Activated naive CD8-positive, alpha-beta T cell treated with anti-CD3 and anti-CD28 coated beads for 36 hours (primary cell): Measurements from ENCODE around the gene TRAF7. TPM values are rescaled to one million over a fixed set of nuclear protein-coding genes. Genes with fewer than 3 reads are reported as not detected.
"Not testable (repeated sequence)": the region's sequence is repeated elsewhere in the genome, so short reads cannot be mapped to it uniquely, and the experiment has no call there.

Experiments used
- DNase-seq: peaks from one replicate; pipeline ENCODE4 v3.0.0; 2021
- H3K27ac Mint-ChIP-seq: one replicate; pipeline ENCODE4 v1.8.0; 2022; ENCODE audit warnings: mild to moderate bottlenecking, moderate library complexity, mixed read lengths
- H3K27me3 Mint-ChIP-seq: one replicate; pipeline ENCODE4 v1.8.0; 2022; ENCODE audit warnings: mild to moderate bottlenecking, mixed read lengths
- H3K36me3 Mint-ChIP-seq: one replicate; pipeline ENCODE4 v1.8.0; 2021; ENCODE audit warnings: mild to moderate bottlenecking, mixed read lengths
- H3K4me1 Mint-ChIP-seq: one replicate; pipeline ENCODE4 v1.8.0; 2021; ENCODE audit warnings: mixed read lengths
- H3K4me3 Mint-ChIP-seq: one replicate; pipeline ENCODE4 v1.8.0; 2022; ENCODE audit warnings: mild to moderate bottlenecking, moderate library complexity, mixed read lengths
- H3K9me3 Mint-ChIP-seq: one replicate; pipeline ENCODE4 v1.8.0; 2022; ENCODE audit warnings: mixed read lengths
- total RNA-seq, 2 experiments: library from RNA; stranded (reverse); gene quantifications; one replicate each; pipeline ENCODE4 v1.2.3, GENCODE V29; 2021

Gene TRAF7
- total RNA-seq: 10 to 100 TPM; 86.4 to 89.2 TPM

- peaks cover 36% of the 10 kb centered on the region for H3K4me1 Mint-ChIP-seq
- peak; percentile 98 for DNase-seq
- H3K4me3 Mint-ChIP-seq: peak within 1 kb of the TSS; percentile 96
- peaks cover 12% of the 10 kb centered on the region for H3K27me3 Mint-ChIP-seq
- H3K9me3 Mint-ChIP-seq: no peaks in the 10 kb centered on the region
- H3K27ac Mint-ChIP-seq: peak within 1 kb of the TSS; percentile 96
- H3K36me3 Mint-ChIP-seq: peaks cover 42% of the 10 kb centered on the region
These were observed at the start of gene TRAF7 for GRCh38 chr16:2155091-2155950. TSS of gene TRAF7 (plus strand) at chr16:2155782. CDS start at chr16:2163921, 8,139 bp downstream.

- not testable (repeated sequence) for H3K36me3 Mint-ChIP-seq, H3K4me1 Mint-ChIP-seq, H3K4me3 Mint-ChIP-seq, H3K27ac Mint-ChIP-seq, DNase-seq, H3K27me3 Mint-ChIP-seq, H3K9me3 Mint-ChIP-seq
These were observed 49.4 kb upstream of the TRAF7 start for GRCh38 chr16:2106211-2106610.

- not testable (repeated sequence) for H3K4me1 Mint-ChIP-seq, H3K27me3 Mint-ChIP-seq, H3K4me3 Mint-ChIP-seq, H3K9me3 Mint-ChIP-seq, DNase-seq, H3K36me3 Mint-ChIP-seq, H3K27ac Mint-ChIP-seq
These were observed 48.3 kb upstream of the TRAF7 start for GRCh38 chr16:2107121-2107790.

- not testable (repeated sequence) for H3K9me3 Mint-ChIP-seq, H3K27me3 Mint-ChIP-seq, H3K36me3 Mint-ChIP-seq, H3K4me1 Mint-ChIP-seq, H3K4me3 Mint-ChIP-seq, H3K27ac Mint-ChIP-seq, DNase-seq
These were observed 47.8 kb upstream of the TRAF7 start for GRCh38 chr16:2107791-2108125.

- H3K27ac Mint-ChIP-seq, H3K4me1 Mint-ChIP-seq, H3K9me3 Mint-ChIP-seq, H3K36me3 Mint-ChIP-seq, H3K4me3 Mint-ChIP-seq, DNase-seq, H3K27me3 Mint-ChIP-seq: not testable (repeated sequence)
These were observed 46.9 kb upstream of the TRAF7 start for GRCh38 chr16:2108446-2109270.

- not testable (repeated sequence) for H3K36me3 Mint-ChIP-seq, H3K27ac Mint-ChIP-seq, DNase-seq, H3K27me3 Mint-ChIP-seq, H3K9me3 Mint-ChIP-seq, H3K4me1 Mint-ChIP-seq, H3K4me3 Mint-ChIP-seq
These were observed 46.4 kb upstream of the TRAF7 start for GRCh38 chr16:2109271-2109580.

- H3K27me3 Mint-ChIP-seq, H3K4me3 Mint-ChIP-seq, DNase-seq, H3K36me3 Mint-ChIP-seq, H3K4me1 Mint-ChIP-seq, H3K9me3 Mint-ChIP-seq, H3K27ac Mint-ChIP-seq: not testable (repeated sequence)
These were observed 45.7 kb upstream of the TRAF7 start for GRCh38 chr16:2109872-2110271.

- H3K4me1 Mint-ChIP-seq, H3K4me3 Mint-ChIP-seq, H3K36me3 Mint-ChIP-seq, H3K9me3 Mint-ChIP-seq, H3K27ac Mint-ChIP-seq, H3K27me3 Mint-ChIP-seq, DNase-seq: not testable (repeated sequence)
These were observed 45.1 kb upstream of the TRAF7 start for GRCh38 chr16:2110332-2111008.

- H3K9me3 Mint-ChIP-seq, H3K4me1 Mint-ChIP-seq, DNase-seq, H3K27ac Mint-ChIP-seq, H3K36me3 Mint-ChIP-seq, H3K27me3 Mint-ChIP-seq, H3K4me3 Mint-ChIP-seq: not testable (repeated sequence)
These were observed 44.6 kb upstream of the TRAF7 start for GRCh38 chr16:2111009-2111353.

GRCh38 chr16:2111412-2112335 is 43.9 kb upstream of the TRAF7 start:
- not testable (repeated sequence) for H3K4me3 Mint-ChIP-seq, H3K27ac Mint-ChIP-seq, DNase-seq, H3K9me3 Mint-ChIP-seq, H3K36me3 Mint-ChIP-seq, H3K4me1 Mint-ChIP-seq, H3K27me3 Mint-ChIP-seq

- DNase-seq, H3K27me3 Mint-ChIP-seq, H3K9me3 Mint-ChIP-seq, H3K4me1 Mint-ChIP-seq, H3K36me3 Mint-ChIP-seq, H3K4me3 Mint-ChIP-seq, H3K27ac Mint-ChIP-seq: not testable (repeated sequence)
These were observed 43.0 kb upstream of the TRAF7 start for GRCh38 chr16:2112539-2113106.

GRCh38 chr16:2114225-2114624 is 41.4 kb upstream of the TRAF7 start:
- H3K27ac Mint-ChIP-seq, H3K4me3 Mint-ChIP-seq, H3K36me3 Mint-ChIP-seq, DNase-seq, H3K27me3 Mint-ChIP-seq, H3K4me1 Mint-ChIP-seq, H3K9me3 Mint-ChIP-seq: not testable (repeated sequence)

GRCh38 chr16:2114885-2115590 is 40.5 kb upstream of the TRAF7 start:
- not testable (repeated sequence) for H3K4me1 Mint-ChIP-seq, H3K27ac Mint-ChIP-seq, H3K36me3 Mint-ChIP-seq, H3K27me3 Mint-ChIP-seq, H3K9me3 Mint-ChIP-seq, DNase-seq, H3K4me3 Mint-ChIP-seq

GRCh38 chr16:2115591-2115973 is 40.0 kb upstream of the TRAF7 start:
- Mint-ChIP-seq H3K4me3 (no peak overlapping the region), H3K27ac (no peak overlapping the region), H3K9me3 (no peaks in the 10 kb centered on the region), H3K27me3 (no peaks in the 10 kb centered on the region), H3K4me1 (peaks cover 1% of the 10 kb centered on the region), H3K36me3 (no peaks in the 10 kb centered on the region)
- DNase-seq: no peak
